CD4-positive, alpha-beta T cell treated with Interleukin-12 subunit alpha and Interleukin-12 subunit beta, for 1 hour (primary cell): ENCODE results near the gene NBEA.
"Not testable (repeated sequence)": the region's sequence is repeated elsewhere in the genome, so short reads cannot be mapped to it uniquely, and the experiment has no call there.

ENCODE experiments used
- DNase-seq: peaks from one replicate; pipeline ENCODE4 v3.0.0-alpha.2; 2020

The NBEA gene

DNA sequence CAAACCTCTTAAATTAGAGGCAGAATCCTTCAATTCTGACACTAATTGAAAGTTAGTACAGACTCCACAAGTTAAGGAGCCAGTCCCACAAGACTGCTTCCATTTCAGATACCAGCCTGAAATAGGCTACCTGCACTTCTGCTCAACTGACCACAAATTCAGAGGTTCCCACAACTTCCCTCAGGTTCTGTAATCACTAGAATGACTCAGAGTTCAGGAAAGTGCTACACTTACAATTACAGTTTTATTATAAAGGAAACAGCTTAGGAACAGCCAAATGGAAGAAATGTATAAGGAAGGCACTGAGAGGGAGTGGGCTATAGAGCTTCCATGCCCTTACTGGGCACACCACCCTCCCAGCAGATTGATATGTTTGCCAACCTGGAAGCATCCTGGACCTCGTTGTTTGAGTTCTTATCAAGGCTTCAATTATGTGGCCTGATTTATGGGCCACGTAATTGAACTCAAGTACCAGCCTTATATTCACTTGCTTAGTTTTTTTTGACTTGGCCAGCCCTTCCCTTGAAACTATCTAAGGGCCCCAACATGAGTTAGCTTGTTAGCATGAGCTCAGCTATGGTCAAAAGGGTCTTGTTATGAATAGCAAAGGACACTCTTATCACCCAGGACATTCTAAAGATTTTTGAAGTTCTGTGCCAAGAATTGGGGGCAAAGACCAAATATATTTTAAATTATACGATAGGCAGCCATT lies 25.9 kb downstream of the NBEA start:
- DNase-seq = no peak

DNA sequence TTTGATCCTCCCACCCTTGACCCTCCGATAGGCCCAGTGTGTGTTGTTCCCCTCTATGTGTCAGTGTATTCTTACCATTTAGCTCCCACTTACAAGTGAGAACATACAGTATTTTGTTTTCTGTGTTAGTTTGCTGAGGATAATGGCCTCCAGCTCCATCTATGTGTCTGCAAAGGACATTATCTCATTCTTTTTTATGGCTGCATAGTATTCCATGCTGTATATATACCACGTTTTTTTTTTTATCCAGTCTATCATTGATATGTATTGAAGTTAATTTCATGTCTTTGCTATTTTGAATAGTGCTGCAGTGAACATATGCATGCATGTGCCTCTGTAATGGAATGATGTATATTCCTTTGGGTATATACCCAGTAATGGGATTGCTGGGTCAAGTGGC lies 27.5 kb downstream of the NBEA start:
- not testable (repeated sequence) for DNase-seq

DNA sequence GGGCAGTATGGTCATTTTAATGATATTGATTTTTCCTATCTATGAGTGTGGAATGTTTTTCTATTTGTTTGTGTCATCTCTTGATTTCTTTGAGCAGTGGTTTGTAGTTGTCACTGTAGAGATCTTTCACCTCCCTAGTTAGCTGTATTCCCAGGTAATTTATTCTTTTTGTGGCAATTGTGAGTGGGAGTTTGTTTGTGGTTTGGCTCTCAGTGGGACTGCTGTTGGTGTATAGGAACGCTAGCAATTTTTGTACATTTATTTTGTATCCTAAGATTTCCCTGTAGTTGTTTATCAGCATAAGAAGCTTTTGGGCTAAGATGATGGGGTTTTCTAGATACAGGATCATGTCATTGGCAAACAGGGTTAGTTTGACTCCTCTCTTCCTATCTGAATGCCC lies 28.9 kb downstream of the NBEA start:
- no peak for DNase-seq

DNA sequence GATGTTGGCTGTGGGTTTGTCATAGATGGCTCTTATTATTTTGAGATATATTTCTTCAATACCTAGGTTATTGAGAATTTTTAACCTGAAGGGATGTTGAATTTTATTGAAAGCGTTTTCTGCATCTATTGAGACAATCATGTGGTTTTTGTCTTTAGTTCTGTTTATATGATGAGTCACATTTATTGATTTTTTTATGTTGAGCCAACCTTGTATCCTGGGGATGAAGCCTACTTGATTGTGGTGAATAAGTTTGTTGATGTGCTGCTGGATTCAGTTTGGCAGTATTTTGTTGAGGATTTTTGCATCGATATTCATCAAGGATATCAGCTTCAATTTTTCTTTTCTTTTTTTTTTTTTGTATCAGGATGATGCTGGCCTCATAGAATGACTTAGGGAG lies 29.4 kb downstream of the NBEA start:
- DNase-seq = no peak

DNA sequence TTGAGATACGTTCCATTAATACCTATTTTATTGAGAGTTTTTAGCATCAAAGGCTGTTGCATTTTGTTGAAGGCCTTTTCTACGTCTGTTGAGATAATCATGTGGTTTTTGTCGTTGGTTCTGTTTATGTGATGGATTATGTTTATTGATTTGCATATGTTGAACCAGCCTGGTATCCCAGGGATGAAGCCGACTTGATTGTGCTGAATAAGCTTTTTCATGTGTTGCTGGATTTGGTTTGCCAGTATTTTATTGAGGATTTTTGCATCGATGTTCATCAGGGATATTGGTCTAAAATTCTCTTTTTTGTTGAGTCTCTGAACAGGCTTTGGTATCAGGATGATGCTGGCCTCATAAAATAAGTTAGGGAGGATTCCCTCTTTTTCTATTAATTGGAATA lies 43.1 kb downstream of the NBEA start:
- not testable (repeated sequence) for DNase-seq

DNA sequence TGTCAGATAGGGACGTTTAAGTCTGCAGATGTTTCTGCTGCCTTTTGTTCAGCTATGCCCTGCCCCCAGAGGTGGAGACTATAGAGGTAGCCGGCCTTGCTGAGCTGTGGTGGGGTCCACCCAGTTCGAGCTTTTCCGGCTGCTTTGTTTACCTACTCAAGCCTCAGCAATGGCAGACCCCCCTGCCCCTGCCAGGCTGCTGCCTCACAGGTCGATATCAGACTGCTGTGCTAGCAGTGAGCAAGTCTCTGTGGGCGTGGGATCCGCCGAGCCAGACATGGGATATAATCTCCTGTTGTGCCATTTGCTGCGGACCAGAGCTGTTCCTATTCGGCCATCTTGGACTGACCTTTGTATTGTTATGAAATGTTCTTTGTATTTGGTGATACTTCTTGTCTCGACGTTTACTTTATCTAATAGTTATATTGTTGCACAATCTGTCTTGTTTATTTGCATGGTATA lies 46.3 kb downstream of the NBEA start:
- no peak for DNase-seq

DNA sequence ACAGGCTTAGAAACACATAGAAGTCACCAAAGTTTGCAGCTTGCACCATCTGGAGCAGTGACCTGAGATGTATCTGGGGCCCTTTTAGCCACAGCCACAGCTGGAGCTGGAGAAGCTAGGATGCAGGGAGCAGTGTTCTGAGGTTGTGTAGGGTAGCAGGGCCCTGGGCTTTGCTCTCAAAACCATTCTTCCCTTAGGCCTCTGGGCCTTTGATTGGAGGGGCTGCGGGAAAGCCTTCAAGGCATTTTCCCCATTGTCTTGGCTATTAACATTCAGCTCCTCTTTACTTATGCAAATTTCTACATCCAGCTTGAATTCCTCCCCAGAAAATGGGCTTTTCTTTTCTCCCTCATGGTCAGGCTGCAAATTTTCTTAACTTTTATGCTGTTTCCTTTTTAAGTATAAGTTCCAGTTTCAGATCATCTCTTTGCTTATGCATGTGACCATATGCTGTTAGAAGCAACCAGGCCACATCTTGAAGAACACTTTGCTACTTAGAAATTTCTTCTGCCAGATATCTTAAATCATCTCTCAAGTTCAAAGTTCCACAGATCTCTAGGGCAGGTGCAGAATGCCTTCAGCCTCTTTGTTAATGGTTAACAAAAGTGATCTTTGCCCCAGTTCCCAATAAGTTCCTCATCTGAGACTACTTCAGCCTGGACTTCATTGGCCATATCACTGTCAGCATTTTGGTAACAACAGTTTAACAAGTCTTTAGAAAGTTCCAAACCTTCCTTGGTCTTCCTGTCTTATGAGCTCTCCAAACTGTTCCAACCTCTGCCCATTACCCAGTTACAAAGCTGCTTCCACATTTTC lies 48.5 kb downstream of the NBEA start:
- DNase-seq = no peak

DNA sequence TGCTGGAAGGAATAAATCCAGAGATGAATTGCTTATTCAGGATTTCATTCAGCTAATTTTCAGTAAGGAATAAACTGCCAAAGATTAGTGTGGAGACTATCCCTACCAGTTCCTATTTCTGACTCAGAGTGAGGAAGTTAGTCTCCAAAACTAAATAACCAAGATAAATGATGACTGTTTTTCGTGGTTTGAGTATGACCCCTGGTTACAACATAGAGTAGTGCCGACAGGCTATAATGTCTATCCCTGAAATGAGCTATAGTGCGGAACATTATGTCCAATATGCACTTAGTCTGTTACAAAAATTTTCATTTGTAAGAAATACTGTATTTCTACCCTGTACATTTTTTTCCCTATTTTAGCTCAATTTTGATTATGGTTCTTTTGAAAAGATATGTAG lies 51.4 kb downstream of the NBEA start:
- DNase-seq = no peak

DNA sequence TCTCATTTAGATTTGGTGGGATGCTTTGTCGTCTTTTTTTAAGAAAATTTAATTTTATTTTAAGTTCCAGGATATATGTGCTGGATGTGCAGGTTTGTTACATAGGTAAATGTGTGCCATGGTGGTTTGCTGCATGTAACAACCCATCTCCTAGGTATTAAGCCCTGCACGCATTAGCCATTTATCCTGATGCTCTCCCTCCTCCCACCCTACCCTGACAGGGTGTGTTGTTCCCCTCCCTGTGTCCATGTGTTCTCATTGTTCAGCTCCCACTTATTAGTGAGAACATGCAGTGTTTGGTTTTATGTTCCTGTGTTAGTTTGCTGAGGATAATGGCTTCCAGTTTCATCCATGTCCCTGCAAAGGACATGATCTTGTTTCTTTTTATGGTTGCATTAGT lies 61.7 kb downstream of the NBEA start:
- not testable (repeated sequence) for DNase-seq

DNA sequence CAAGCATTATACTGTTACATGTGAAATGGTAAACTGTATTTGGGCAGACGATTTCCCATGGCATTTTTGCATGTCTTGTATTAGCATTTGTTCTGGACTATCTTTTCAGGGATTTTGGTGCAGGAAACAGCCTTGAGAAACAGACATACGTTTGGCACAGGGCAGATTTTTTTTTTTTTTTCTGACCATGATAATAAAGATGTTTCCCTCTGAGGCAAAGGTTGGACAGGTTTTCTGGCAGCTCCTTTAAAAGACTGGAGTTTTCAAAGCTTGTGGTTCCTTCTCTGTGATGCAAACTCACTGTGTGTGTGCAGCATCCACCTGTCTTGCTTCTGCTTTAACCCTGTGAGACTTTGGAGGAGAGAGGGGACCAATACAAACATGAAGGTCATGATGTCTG lies 63.0 kb downstream of the NBEA start:
- no peak for DNase-seq

DNA sequence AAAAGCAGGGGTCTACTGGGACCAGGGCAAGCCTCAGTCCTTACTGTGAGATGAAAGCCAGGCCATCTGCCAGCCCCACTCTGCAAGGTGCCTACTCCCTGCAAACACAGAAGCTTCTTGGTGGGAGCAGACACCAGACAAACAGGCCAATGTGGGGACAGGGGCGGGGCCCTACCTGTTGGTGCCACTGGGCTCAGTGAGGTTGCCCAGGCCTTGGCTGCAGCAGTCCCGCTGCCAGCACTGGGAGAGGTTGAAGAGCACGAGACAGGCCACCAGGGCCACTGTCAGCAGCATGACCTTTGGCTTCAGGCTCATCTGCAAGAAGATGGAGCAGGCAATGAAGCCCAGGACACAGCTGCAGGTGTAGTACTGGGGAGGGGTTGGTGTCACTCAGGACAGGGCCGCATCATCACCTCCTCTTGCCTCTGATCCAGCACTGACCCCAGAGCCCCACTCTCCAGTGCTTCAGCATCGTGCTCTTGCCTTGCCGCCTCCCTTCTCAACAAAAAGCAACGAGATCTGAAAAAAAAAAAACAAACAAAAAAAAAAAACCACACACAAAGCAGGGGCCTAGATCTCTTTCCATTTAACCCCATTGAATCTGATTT lies 72.6 kb downstream of the NBEA start:
- DNase-seq = no peak

DNA sequence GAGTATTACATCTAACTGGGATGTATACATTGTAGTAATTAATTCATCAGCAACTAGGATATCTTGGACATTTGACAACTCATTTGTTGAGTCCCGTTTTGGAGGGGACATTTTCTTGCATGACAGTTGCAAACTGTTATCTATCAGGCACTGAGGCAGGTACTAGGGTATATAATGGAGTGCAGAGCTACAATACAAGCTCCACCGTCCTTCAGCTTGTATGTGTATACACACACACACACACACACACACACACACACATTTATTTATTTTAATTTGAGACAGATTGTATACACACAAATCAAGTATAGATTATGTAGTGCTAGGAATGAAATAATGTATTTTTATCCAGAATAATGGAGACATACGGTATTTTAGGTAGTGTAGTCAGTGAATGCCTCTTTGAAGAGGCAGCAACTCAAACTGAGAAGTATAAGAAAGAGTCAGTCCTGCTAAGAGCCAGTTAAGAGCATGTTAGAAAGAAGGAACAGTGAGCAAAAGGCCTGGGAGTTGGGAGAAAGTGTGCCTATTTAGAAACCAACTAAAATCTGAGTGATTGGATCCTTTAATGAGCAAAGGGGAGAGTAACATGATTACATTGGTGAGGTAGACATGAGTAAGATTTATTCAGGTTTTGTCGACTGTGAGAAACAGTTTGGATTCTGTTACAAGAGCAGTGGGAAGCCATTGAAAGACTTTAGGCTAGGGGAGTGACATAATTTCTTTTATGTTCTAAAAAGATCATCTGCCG lies 74.5 kb downstream of the NBEA start:
- DNase-seq = no peak

DNA sequence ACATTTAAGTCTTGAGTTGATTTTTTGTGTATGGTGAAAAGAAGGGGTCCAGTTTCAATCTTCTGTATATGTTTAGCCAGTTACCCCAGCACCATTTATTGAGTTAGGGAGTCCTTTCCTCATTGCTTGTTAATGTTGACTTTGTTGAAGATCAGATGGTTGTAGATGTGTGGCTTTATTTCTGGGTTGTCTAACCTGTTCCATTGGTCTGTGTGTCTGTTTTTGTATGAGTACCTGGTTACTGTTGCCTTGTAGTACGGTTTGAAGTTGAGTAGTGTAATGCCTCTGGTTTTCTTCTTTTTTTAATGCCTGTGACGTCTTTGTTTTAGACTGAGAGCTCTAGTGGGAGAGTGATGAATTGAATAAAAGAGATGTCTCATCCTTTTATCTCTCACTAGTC lies 83.2 kb downstream of the NBEA start:
- DNase-seq = no peak

DNA sequence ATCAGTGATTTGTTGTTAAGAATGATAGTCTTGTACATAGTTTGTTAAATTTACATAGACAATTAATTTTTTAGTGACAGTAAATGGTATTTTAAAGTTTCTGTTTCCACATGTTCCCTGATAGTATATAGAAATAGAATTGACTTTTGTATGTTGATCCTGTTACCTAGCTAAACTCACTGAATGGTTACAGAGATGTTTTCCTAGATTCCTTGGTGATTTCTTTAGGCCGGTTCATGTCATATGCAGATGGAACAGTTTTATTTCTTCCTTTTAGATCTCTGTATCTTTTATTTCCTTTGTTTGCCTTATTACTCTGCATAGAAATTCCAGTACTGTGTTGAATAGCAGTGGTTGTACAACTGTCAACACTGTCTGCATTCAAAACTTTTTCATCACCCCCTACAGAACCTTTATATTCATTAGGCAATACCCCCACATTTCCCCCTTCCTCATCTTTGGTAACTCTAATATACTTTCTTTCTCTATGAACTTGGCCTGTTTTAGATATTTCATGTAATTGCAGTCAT lies 86.3 kb downstream of the NBEA start:
- no peak for DNase-seq

DNA sequence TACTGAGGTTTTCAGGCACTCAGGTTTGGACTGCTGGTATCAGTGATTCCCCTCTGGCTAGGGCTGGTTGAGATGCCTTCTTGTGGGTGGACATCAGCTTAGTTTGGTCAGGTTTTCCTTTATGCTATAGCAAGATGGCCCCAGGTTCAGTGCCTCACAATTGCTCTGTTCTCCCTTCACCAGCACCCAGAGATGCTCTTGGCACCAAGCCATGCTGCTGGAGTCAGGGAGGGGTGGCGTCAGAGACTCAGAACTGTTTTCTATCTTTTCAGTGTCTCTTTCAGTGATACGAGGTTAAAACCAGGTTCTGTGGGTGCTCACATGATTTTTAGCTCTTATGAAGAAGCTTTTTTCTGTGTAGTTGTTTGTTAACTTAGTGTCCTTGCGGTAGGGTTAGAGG lies 96.9 kb downstream of the NBEA start:
- DNase-seq = no peak

DNA sequence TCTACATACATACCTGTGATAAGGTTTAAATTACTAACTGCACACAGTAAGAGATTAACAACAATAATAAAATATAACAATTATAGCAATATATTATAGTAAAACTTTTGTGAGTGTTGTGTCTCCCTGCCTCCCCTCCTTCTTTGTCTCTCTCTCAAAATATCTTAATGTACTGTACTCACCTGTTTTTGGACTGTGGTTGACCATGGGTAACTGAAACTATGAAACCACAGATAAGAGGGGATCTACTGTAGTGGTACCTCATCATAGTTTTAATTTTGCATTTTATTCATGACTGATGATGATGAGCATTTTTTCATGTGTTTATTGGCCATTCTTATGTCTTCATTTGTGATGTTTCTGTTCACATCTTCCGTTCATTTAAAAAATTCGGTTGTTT lies 104.5 kb downstream of the NBEA start:
- DNase-seq = no peak

DNA sequence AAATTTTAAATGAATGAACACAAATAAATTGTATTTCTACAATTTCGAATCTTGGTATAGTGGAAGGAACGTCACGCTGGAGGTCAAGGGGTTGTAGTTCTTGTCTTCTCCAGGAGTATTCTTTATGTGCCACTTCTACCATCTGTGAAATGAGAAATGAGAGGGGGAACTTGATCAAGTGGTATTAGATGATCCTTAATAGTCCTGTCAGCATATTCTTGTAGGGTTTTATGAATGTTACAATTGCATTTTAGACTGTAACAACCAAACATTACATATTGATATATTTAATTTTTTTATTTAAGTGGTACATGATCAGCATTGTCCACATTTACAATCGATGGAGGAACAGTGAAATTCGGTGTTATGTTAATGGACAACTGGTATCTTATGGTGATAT lies 113.6 kb downstream of the NBEA start:
- DNase-seq = no peak

DNA sequence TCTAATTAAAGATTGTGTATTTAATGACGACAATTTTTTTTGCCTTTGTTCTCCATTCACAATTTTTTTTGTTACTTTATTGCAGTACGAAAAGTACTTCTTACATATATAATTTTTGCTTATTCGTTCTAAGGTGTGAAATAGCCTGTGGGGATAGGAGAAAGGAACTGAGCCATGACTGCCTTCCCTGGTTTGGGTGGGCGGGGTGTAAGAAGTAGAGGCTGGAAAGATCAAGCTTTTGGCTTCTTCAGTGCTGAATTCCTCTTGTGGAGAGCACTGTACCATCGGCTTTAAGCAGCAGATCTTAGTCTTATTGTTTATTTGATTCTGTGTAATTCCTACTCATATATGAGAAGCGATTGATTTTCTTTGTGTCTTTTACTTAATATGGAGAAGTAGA lies 115.8 kb downstream of the NBEA start:
- no peak for DNase-seq

DNA sequence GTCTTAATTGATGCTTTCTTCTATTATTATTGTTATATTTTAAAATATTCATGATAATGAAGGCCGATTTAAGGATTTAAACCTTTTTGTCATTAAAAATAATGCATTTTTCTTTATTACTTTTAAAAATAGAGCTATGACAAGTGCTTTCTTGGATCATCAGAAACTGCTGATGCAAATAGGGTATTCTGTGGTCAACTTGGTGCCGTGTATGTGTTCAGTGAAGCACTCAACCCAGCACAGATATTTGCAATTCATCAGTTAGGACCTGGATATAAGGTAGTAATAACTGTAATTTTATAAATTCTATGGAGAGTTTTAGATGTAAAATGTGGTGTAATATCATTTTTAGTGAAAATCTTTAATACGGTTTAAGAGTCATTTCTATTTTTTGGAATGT lies 116.5 kb downstream of the NBEA start:
- DNase-seq = not testable (repeated sequence)

DNA sequence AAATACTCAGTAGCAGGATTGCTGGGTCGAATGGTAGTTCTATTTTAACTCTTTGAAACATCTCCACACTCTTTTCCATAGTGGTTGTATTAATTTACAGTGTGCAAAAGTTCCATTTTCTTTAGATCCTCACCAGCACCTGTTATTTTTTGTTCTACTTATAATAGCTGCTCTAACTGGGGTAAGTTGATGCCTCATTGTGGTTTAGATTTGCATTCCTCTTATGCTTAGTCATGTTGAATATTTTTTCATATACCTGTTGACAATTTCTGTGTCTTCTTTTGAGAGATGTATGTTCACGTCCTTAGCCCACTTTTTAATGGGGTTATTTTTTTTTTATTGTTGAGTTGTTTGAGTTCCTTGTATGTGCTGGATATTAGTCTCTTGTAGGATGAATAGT lies 144.6 kb downstream of the NBEA start:
- no peak for DNase-seq

DNA sequence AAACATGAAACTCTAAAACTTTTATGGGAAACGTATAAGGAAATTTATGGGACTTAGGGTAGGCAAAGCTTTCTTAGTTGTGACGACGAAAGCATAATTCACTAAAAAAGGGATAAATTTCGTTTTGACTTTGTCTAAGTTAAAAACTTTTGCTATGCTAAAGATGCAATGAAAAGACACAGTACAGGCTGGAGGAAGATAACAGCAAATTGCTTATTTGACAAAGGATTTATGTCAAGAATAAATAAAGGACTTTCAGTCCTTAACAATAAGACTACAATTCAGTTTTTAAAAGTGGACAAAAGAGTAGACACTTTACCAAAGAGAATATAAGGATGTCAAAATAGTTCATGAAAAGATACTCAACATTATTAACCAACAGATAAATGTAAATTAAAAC lies 150.2 kb downstream of the NBEA start:
- DNase-seq = no peak

DNA sequence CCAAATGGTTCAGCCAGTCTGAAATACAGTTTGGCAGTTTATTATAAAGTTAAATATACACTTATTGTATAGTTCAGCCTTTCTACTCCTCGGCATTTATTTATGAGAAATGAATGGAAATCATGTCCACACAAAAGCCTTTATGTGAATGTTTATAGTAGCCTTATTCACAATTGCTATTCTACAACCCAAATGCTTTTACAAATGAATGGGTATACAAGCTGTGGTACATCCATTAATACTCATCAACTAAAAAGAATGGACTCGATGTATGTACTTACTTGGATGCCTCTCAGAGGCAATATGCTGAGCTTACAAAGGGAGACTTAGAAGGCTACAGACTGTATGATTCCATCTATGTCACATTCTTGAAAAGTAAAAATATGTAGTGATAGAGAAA lies 150.7 kb downstream of the NBEA start:
- no peak for DNase-seq

DNA sequence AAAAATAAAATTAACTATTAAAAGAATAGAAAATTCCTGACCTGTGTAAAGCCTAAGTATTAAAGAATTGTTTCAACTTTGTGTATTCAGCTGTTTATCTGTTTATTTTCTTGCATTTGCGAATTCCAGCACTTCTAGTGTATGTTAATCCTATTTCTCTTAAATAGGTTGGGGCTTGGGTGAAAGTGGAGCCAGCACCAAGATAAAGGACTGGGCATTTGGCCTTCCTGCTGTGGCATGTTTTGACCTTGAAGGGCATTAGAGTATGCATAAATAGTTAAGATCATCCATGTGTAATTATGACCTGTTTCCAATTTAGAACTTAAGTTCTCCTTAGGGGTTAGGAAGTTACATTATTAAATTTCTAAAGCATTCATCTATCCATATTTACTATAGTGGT lies 151.3 kb downstream of the NBEA start:
- no peak for DNase-seq
